ENCODE results near the gene PHIP. TPM values are rescaled to one million over a fixed set of nuclear protein-coding genes. Genes with fewer than 3 reads are reported as not detected.

The PHIP gene
- total and polyA plus RNA-seq, 2 of the 8 experiments (the other 6 are each of a cell fraction or from before 2014, with no cell fraction given) = 7.3 to 56.2 TPM

- peaks cover 7 to 74% (median 26%) of the 10 kb centered on the region in 4 experiments for H3K36me3 ChIP-seq (ENCODE audit: control insufficient read depth in 2 of 4, insufficient read depth in 4 of 4, low read length in 3 of 4)
- H2BK120ac ChIP-seq (replicated peaks; ENCODE audit: low read depth, low read length) = no peak overlapping the region
- H3K27ac ChIP-seq (ENCODE audit: low read depth, low read length) = no peak overlapping the region
- no peaks in the 10 kb centered on the region for H3K9me3 ChIP-seq (ENCODE audit: insufficient read depth in 2 of 2, low read depth in 1 of 2, low read length in 1 of 2)
- FAIRE-seq = no peak
- H3K23me2 ChIP-seq (ENCODE audit: low read depth, low read length) = no peaks in the 10 kb centered on the region
- no peaks in the 10 kb centered on the region for H3K4me1 ChIP-seq (replicated peaks in 1 of 4; ENCODE audit: control insufficient read depth in 3 of 4, insufficient read depth in 4 of 4, low read length in 3 of 4)
- H3K4ac ChIP-seq (replicated peaks; ENCODE audit: insufficient read length, low read depth, low read length) = no peak overlapping the region
- H2AK5ac ChIP-seq (ENCODE audit: low read depth, low read length) = no peak overlapping the region
- H4K20me1 ChIP-seq (replicated peaks in 1 of 2; ENCODE audit: control insufficient read depth in 1 of 2, insufficient read depth in 2 of 2, low read length in 2 of 2) = peaks cover 0 to 3% of the 10 kb centered on the region in 2 experiments
- H2BK12ac ChIP-seq (ENCODE audit: low read depth, low read length) = no peak overlapping the region
- 92% methylated on average over 1 of the region's 1 CpG; no CpG with 5 or more reads in 1 of the 2 experiments for WGBS, 2 experiments (ENCODE audit: extremely low coverage in 1 of 2, insufficient coverage in 1 of 2, insufficient read length in 1 of 2, insufficient replicate concordance in 2 of 2, low coverage in 1 of 2, low lambda C conversion rate in 2 of 2, missing lambda C conversion rate in 1 of 2)
- H3K79me2 ChIP-seq (ENCODE audit: control insufficient read depth in 1 of 2, insufficient read depth in 2 of 2, low read length in 2 of 2) = no peaks in the 10 kb centered on the region
- H3K27me3 ChIP-seq (replicated peaks in 1 of 4; ENCODE audit: control insufficient read depth in 3 of 4, extremely low read depth in 1 of 4, insufficient read depth in 3 of 4, low read length in 3 of 4) = no peaks in the 10 kb centered on the region
- H4K5ac ChIP-seq (ENCODE audit: insufficient read length, low read depth, low read length) = no peak overlapping the region
- H3K18ac ChIP-seq (ENCODE audit: extremely low read depth, low read length) = no peak overlapping the region
- H3K9ac ChIP-seq (replicated peaks in 1 of 4; ENCODE audit: extremely low read depth in 1 of 4, low read depth in 3 of 4, low read length in 3 of 4) = no peak overlapping the region
- no peak overlapping the region for H3K23ac ChIP-seq (ENCODE audit: insufficient read length)
- no peak overlapping the region for H2AFZ ChIP-seq (ENCODE audit: low read length)
- no peak overlapping the region for H2BK15ac ChIP-seq (ENCODE audit: low read length)
- no peak overlapping the region for H4K8ac ChIP-seq (ENCODE audit: extremely low read depth, insufficient read depth, low read length)
- H2BK20ac ChIP-seq (ENCODE audit: low read length) = no peak overlapping the region
- no peak overlapping the region for H4K91ac ChIP-seq (replicated peaks; ENCODE audit: insufficient read length, low read length)
- no peak for TF ChIP-seq PHF8 (conservative IDR thresholded peaks at IDR 0.05; ENCODE audit: low read depth, low read length)
- no peak for TF ChIP-seq KDM4A (IDR thresholded peaks at IDR 0.05; ENCODE audit: low read depth, low read length, severe bottlenecking)
- TF ChIP-seq CREB1 (IDR thresholded peaks at IDR 0.05) = no peak
- TF ChIP-seq JUN (IDR thresholded peaks at IDR 0.05; ENCODE audit: low read depth, low read length) = no peak
- no peak for TF ChIP-seq NRF1 (IDR thresholded peaks at IDR 0.05; ENCODE audit: low read depth, low read length)
- no peak for TF ChIP-seq RBBP5 (IDR thresholded peaks at IDR 0.05; ENCODE audit: borderline replicate concordance, low read depth, low read length)
- no peak for TF ChIP-seq TEAD4 (IDR thresholded peaks at IDR 0.05; ENCODE audit: low read depth, low read length)
- no peak for TF ChIP-seq EGR1 (IDR thresholded peaks at IDR 0.05; ENCODE audit: borderline replicate concordance, low read depth, low read length)
- TF ChIP-seq E2F6 (IDR thresholded peaks at IDR 0.05) = no peak
- no peak overlapping the region for H3K4me3 ChIP-seq (ENCODE audit: extremely low read depth in 1 of 4, insufficient read depth in 2 of 4, low read depth in 3 of 4, low read length in 4 of 4)
- no peak for DNase-seq (ENCODE audit: low read depth in 1 of 2, low spot score in 2 of 2)
- H3K56ac ChIP-seq (replicated peaks; ENCODE audit: insufficient read length, low read depth, low read length) = no peak overlapping the region
- H3K79me1 ChIP-seq (ENCODE audit: low read depth, low read length) = no peaks in the 10 kb centered on the region
- no peak overlapping the region for H3K4me2 ChIP-seq (ENCODE audit: insufficient read depth in 1 of 2, low read depth in 2 of 2, low read length in 2 of 2)
- H3K14ac ChIP-seq (ENCODE audit: insufficient read length) = no peak overlapping the region
- CTCF ChIA-PET (ENCODE audit: partially characterized antibody) = no interaction called here
- no peak overlapping the region for H2BK5ac ChIP-seq (ENCODE audit: low read depth, low read length)
- POLR2A ChIA-PET (ENCODE audit: partially characterized antibody) = no interaction called here
Observed at GRCh38 chr6:79005024-79005423, 73.0 kb downstream of the PHIP start.

All from H1 (cell line).